Prostate gland (tissue), 2 donors: ENCODE measurements around the gene SMIM14.
"Not testable (repeated sequence)": the region's sequence is repeated elsewhere in the genome, so short reads cannot be mapped to it uniquely, and the experiment has no call there.

Source experiments
- CTCF ChIP-seq, 4 experiments: fragments of 200-600 bp in 2 of 4; fragments of 450-650 bp in 2 of 4; sonication (generic) in 2 of 4; IDR thresholded peaks; 1 replicate in 3 of 4; 2 replicates in 1 of 4; pipeline ENCODE4 v1.5.1; 2016 to 2019; ENCODE audit warnings: antibody characterized with exemption in 4 of 4, mild to moderate bottlenecking in 2 of 4, moderate library complexity in 2 of 4
- POLR2A ChIP-seq: fragments of 450-650 bp; IDR thresholded peaks from one replicate; pipeline ENCODE4 v1.6.1; 2016; ENCODE audit warnings: antibody characterized with exemption, mild to moderate bottlenecking
- POLR2AphosphoS5 ChIP-seq: sonication (generic); formaldehyde crosslinking; IDR thresholded peaks from one replicate; pipeline ENCODE4 v1.6.1; 2017; ENCODE audit warnings: antibody characterized with exemption

- TF ChIP-seq CTCF (IDR thresholded peaks at IDR 0.05); POLR2AphosphoS5; POLR2A: not testable (repeated sequence)
Measured at GRCh38 chr4:39651586-39651985, 12.9 kb upstream of the SMIM14 start.
